GM12878 (cell line): ENCODE results near the gene ATP6V1G2. TPM values are rescaled to one million over a fixed set of nuclear protein-coding genes. Genes with fewer than 3 reads are reported as not detected.

ENCODE experiments used
- ATAC-seq: fragments of 200-7000 bp; cut with Tn5 transposase; 3 replicates; pipeline ENCODE4 v1.9.1; 2020; ENCODE audit warnings: mild to moderate bottlenecking, moderate library complexity
- BruUV-seq: library from RNA; stranded (reverse); fragments of 400-500 nt; replicated peaks from 2 replicates; lab custom pipeline; 2021; lab: Mats Ljungman, UMichigan
- CTCF ChIA-PET: fragments of 300-600 bp; sonication (Branson Sonifier 250); formaldehyde crosslinking; extraction: SDS; loops from one replicate; lab custom pipeline; 2021; ENCODE audit warnings: inconsistent platforms; lab: Yijun Ruan, JAX
- POLR2A ChIA-PET: fragments of 350-600 bp; formaldehyde crosslinking; extraction: SDS; loops from one replicate; lab custom pipeline; 2021; ENCODE audit warnings: inconsistent platforms; lab: Charles Lee
- RAD21 ChIA-PET: fragments of 300-600 bp; sonication (Branson Sonifier 250); formaldehyde crosslinking; loops from one replicate; lab custom pipeline; 2023; ENCODE audit warnings: antibody characterized with exemption; ENCODE audit not compliant: unreplicated experiment; lab: Charles Lee
- SMC1A ChIA-PET: fragments of 300-600 bp; sonication (Branson Sonifier 250); formaldehyde crosslinking; loops from one replicate; lab custom pipeline; 2023; ENCODE audit not compliant: unreplicated experiment, uncharacterized antibody; lab: Charles Lee
- DNase-seq: peaks from one replicate; pipeline ENCODE4 v3.0.0-alpha.2; 2011; ENCODE audit warnings: low read depth, low spot score
- FAIRE-seq: peaks from 3 replicates; lab custom pipeline; 2011; peaks lifted over from hg19 to GRCh38; lab: Jason Lieb, UNC
- H2AFZ ChIP-seq: 2 replicates; pipeline ENCODE4 v1.6.0; 2011; ENCODE audit warnings: low read depth, low read length, control low read depth; ENCODE audit not compliant: control insufficient read depth
- H3K27ac ChIP-seq: 2 replicates; pipeline ENCODE4 v1.5.1; 2011; ENCODE audit warnings: control low read depth; ENCODE audit not compliant: control insufficient read depth, insufficient read depth
- H3K27me3 ChIP-seq, 2 experiments: replicated peaks in 1 of 2; 2 replicates each; pipeline versions ENCODE4 v1.6.0 to v1.6.1; 2011; ENCODE audit warnings: low read length in 1 of 2; ENCODE audit not compliant: control insufficient read depth in 2 of 2, insufficient read depth in 2 of 2
- H3K36me3 ChIP-seq, 2 experiments: 2 replicates each; pipeline ENCODE4 v1.5.1; 2011; ENCODE audit warnings: low read length in 1 of 2; ENCODE audit not compliant: control insufficient read depth in 2 of 2, insufficient read depth in 2 of 2
- H3K4me1 ChIP-seq: 2 replicates; pipeline ENCODE4 v1.6.1; 2011; ENCODE audit warnings: mild to moderate bottlenecking, low read length, moderate library complexity, mixed read lengths; ENCODE audit not compliant: control insufficient read depth, insufficient read depth
- H3K4me2 ChIP-seq: 2 replicates; pipeline ENCODE4 v1.6.0; 2011; ENCODE audit warnings: control low read depth; ENCODE audit not compliant: control insufficient read depth, insufficient read depth
- H3K4me3 ChIP-seq: fragments of 200-600 bp; sonication (generic); 2 replicates; pipeline ENCODE4 v1.5.1; 2016
- H3K79me2 ChIP-seq: 2 replicates; pipeline ENCODE4 v1.6.0; 2011; ENCODE audit warnings: low read length; ENCODE audit not compliant: control insufficient read depth, insufficient read depth
- H3K9ac ChIP-seq: 2 replicates; pipeline ENCODE4 v1.8.0; 2011; ENCODE audit warnings: low read length, control low read depth, mixed read lengths; ENCODE audit not compliant: control insufficient read depth, insufficient read depth
- H3K9me3 ChIP-seq: replicated peaks from 3 replicates; pipeline ENCODE4 v1.5.1; 2011; ENCODE audit warnings: mild to moderate bottlenecking, low read length; ENCODE audit not compliant: control insufficient read depth, insufficient read depth
- H4K20me1 ChIP-seq: 2 replicates; pipeline ENCODE4 v1.6.0; 2011; ENCODE audit not compliant: control insufficient read depth, insufficient read depth
- ETV6 ChIP-seq, 2 experiments: fragments of 450-650 bp in 1 of 2; IDR thresholded peaks in 1 of 2; conservative IDR thresholded peaks in 1 of 2; 2 replicates each; pipeline ENCODE4 v1.6.1; 2014; ENCODE audit warnings: antibody characterized with exemption in 1 of 2, borderline replicate concordance in 1 of 2, low read depth in 1 of 2, mild to moderate bottlenecking in 1 of 2, moderate library complexity in 1 of 2
- FOXK2 ChIP-seq: fragments of 450-650 bp; IDR thresholded peaks from 2 replicates; pipeline ENCODE4 v1.6.1; 2017; ENCODE audit warnings: mild to moderate bottlenecking, moderate library complexity
- FOXM1 ChIP-seq: IDR thresholded peaks from 2 replicates; pipeline ENCODE4 v1.6.1; 2012; ENCODE audit warnings: low read depth, mild to moderate bottlenecking, inconsistent platforms, low read length, moderate library complexity
- IKZF1 ChIP-seq: fragments of 450-650 bp; conservative IDR thresholded peaks from 2 replicates; pipeline ENCODE4 v1.6.1; 2017; ENCODE audit warnings: antibody characterized with exemption, mild to moderate bottlenecking
- IKZF2 ChIP-seq, 2 experiments: fragments of 450-650 bp; IDR thresholded peaks; 2 replicates each; pipeline ENCODE4 v1.6.1; 2017; ENCODE audit warnings: mild to moderate bottlenecking in 2 of 2, moderate library complexity in 2 of 2
- MLLT1 ChIP-seq: fragments of 450-650 bp; IDR thresholded peaks from 2 replicates; pipeline ENCODE4 v1.6.1; 2016; ENCODE audit warnings: mild to moderate bottlenecking
- NBN ChIP-seq: fragments of 450-650 bp; IDR thresholded peaks from 2 replicates; pipeline ENCODE4 v1.6.1; 2016
- PAX5 ChIP-seq: IDR thresholded peaks from 2 replicates; pipeline ENCODE4 v1.6.1; 2011; ENCODE audit warnings: low read depth, low read length, borderline replicate concordance
- RAD51 ChIP-seq: fragments of 450-650 bp; IDR thresholded peaks from 2 replicates; pipeline ENCODE4 v1.6.1; 2016; ENCODE audit warnings: moderate library complexity, mild to moderate bottlenecking, inconsistent platforms
- SMARCA5 ChIP-seq: fragments of 450-650 bp; IDR thresholded peaks from 2 replicates; pipeline ENCODE4 v1.6.1; 2017; ENCODE audit warnings: mild to moderate bottlenecking
- SMC3 ChIP-seq: IDR thresholded peaks from 2 replicates; pipeline ENCODE4 v1.6.1; 2011; ENCODE audit warnings: low read length, improper control_type of control experiment, borderline replicate concordance
- SP1 ChIP-seq: IDR thresholded peaks from one replicate; pipeline ENCODE4 v1.6.1; 2011; ENCODE audit warnings: low read depth, low read length
- YY1 ChIP-seq: IDR thresholded peaks from 2 replicates; pipeline ENCODE4 v1.6.1; 2011; ENCODE audit warnings: low read depth, mild to moderate bottlenecking, low read length
- ZNF592 ChIP-seq: fragments of 450-650 bp; IDR thresholded peaks from 2 replicates; pipeline ENCODE4 v1.6.1; 2017; ENCODE audit warnings: mild to moderate bottlenecking, moderate library complexity
- WGBS: methylation state at CpG from one replicate; pipeline ENCODE4 v1.1.6; 2016; ENCODE audit warnings: low lambda C conversion rate; ENCODE audit not compliant: insufficient replicate concordance, insufficient coverage; ENCODE audit errors: missing lambda C conversion rate; 5-methylcytosine and 5-hydroxymethylcytosine counted together
- in situ Hi-C: fragments of 300-500 bp; cut with MboI; formaldehyde crosslinking; loops from 9 replicates; pipeline ENCODE4 v1.14.3; 2018; ENCODE audit warnings: mixed read lengths
- intact Hi-C: fragments of 100-400 bp; cut with micrococcal nuclease; formaldehyde crosslinking; loops from one replicate; pipeline ENCODE4 v1.14.2; 2022; ENCODE audit not compliant: unreplicated experiment
- polyA plus RNA-seq, 11 experiments: library from polyadenylated mRNA; depleted of rRNA in 4 of 11; unstranded in 6 of 11; stranded (reverse) in 5 of 11; fragments of >200 nt; fragmentation: Nextera tagmentation in 4 of 11; fragmentation: Illumina TruSeq in 1 of 11; extraction: Ambion mirVana in 4 of 11; extraction: Trizol in 1 of 11; gene quantifications; 1 replicate in 1 of 11; 2 replicates in 10 of 11; pipeline versions ENCODE4 v1.2.1 to v1.2.3, GENCODE V29; 2011 to 2016; ENCODE audit warnings: inconsistent platforms in 2 of 11, missing spikeins in 2 of 11, low read depth in 1 of 11
- total RNA-seq, 4 experiments: library from RNA; depleted of rRNA in 3 of 4; stranded (reverse); fragments of >200 nt in 3 of 4; fragmentation: Illumina TruSeq in 1 of 4; extraction: Trizol in 1 of 4; gene quantifications; 2 replicates each; pipeline versions ENCODE4 v1.2.1 to v1.2.3, GENCODE V29; 2013 to 2021

ATP6V1G2 gene
- total and polyA plus RNA-seq, 10 of the 15 experiments (the other 5 are each of a cell fraction or from before 2014, with no cell fraction given): 0.45 to 8.9 (median 2.8) TPM

GRCh38 chr6:31551371-31551770, 5.0 kb upstream of the ATP6V1G2 start (continued):
- TF ChIP-seq FOXK2 (peak; percentile 43), FOXM1 (peak; percentile 59; the same call in 1 of the 2 replicates), IKZF1 (peak; percentile 74; the same call in 1 of the 2 replicates), SMC3 (peak; percentile 95), YY1 (peak; percentile 70), IKZF2 (IDR thresholded peaks at IDR 0.05) (peak; percentile 70 to 79), ETV6 (conservative IDR thresholded peaks at IDR 0.05 in 1 of 2, IDR thresholded peaks at IDR 0.05 in 1 of 2; ENCODE audit: borderline replicate concordance in 1 of 2, low read depth in 1 of 2) (peak in 1 of 2 experiments; percentile 50; a peak in 1 of 4 replicates), NBN (peak; percentile 50; the same call in 1 of the 2 replicates)
- TF ChIP-seq, all 136 proteins: peak for 17; not testable (repeated sequence) for 119

GRCh38 chr6:31548544-31548873, 2.1 kb upstream of the ATP6V1G2 start:
- SMC1A ChIA-PET: interaction anchor here (0.8 to 34.7 kb wide), 9 partner anchors 10 to 283 kb away, joined by 3 to 1989 read pairs (median 4); partner anchors contain the start of genes AIF1, BAG6, LST1 and LTA
- Histone ChIP-seq H2AFZ (no peak overlapping the region), H3K4me3 (peak overlapping the region; percentile 68), H3K9ac (peak overlapping the region; percentile 58; the same call in 1 of the 2 replicates), H3K4me1 (peaks cover 23% of the 10 kb centered on the region; the same call in 1 of the 2 replicates), H3K9me3 (no peaks in the 10 kb centered on the region), H3K27me3 (no peaks in the 10 kb centered on the region), H3K36me3 (no peaks in the 10 kb centered on the region; a peak in 1 of 4 replicates), H3K27ac (0 out of 2 replicates have a peak overlapping the region, but pooled peaks have one; percentile 5), H3K4me2 (peak overlapping the region; percentile 70), H3K79me2 (peaks cover 14% of the 10 kb centered on the region), H4K20me1 (no peaks in the 10 kb centered on the region)
- CTCF ChIA-PET: interaction anchor here (0.7 to 34.8 kb wide), 11 partner anchors 9 to 190 kb away, joined by 3 to 2098 read pairs (median 4); partner anchors contain the start of genes LST1, LTB, NCR3 and TNF
- intact Hi-C loops (loop anchor here (10.0 kb wide), 1 partner anchor 356 kb away; the partner anchor contains the start of gene ZBTB12), in situ Hi-C loops (loop anchor here (5.0 to 10.0 kb wide), 2 partner anchors 49 to 286 kb away; no protein-coding TSS in a partner anchor)
- FAIRE-seq (no peak), ATAC-seq (no peak), DNase-seq (no peak)
- WGBS: 93% methylated on average over 2 of the region's 2 CpGs
- POLR2A ChIA-PET: interaction anchor here (0.6 to 8.5 kb wide), 10 partner anchors 8 to 187 kb away, joined by 3 to 164 read pairs (median 6); partner anchors contain the start of genes LST1, LTA, LTB and NCR3
- RAD21 ChIA-PET: interaction anchor here (0.7 to 16.9 kb wide), 8 partner anchors 11 to 282 kb away, joined by 3 to 668 read pairs (median 18); partner anchors contain the start of genes ABHD16A, LSM2, LST1 and LTB
- no TSS peak for BruUV-seq
- TF ChIP-seq ZNF592 (no peak), PAX5 (no peak), SP1 (no peak), RAD51 (no peak), MLLT1 (no peak), SMARCA5 (no peak)
